G401 (cell line): Measurements from ENCODE around the gene VASP. TPM values are rescaled to one million over a fixed set of nuclear protein-coding genes. Genes with fewer than 3 reads are reported as not detected.
"Not testable (repeated sequence)": the region's sequence is repeated elsewhere in the genome, so short reads cannot be mapped to it uniquely, and the experiment has no call there.

Experiments
- DNase-seq: peaks from one replicate; pipeline ENCODE4 v3.0.0-alpha.2; 2015; ENCODE audit warnings: low spot score
- in situ Hi-C: cut with HindIII; loops from 2 replicates; pipeline ENCODE4 v1.10.0; 2016; ENCODE audit warnings: low sequenced_read_pairs, mixed read lengths
- total RNA-seq: library from RNA; depleted of rRNA; stranded (reverse); fragments of >200 nt; shearing (Covaris generic); gene quantifications from 2 replicates; pipeline ENCODE4 v1.2.3, GENCODE V29; 2014

The VASP gene
- total RNA-seq, 1 experiment from 2014 or later, result 106 TPM

DNA sequence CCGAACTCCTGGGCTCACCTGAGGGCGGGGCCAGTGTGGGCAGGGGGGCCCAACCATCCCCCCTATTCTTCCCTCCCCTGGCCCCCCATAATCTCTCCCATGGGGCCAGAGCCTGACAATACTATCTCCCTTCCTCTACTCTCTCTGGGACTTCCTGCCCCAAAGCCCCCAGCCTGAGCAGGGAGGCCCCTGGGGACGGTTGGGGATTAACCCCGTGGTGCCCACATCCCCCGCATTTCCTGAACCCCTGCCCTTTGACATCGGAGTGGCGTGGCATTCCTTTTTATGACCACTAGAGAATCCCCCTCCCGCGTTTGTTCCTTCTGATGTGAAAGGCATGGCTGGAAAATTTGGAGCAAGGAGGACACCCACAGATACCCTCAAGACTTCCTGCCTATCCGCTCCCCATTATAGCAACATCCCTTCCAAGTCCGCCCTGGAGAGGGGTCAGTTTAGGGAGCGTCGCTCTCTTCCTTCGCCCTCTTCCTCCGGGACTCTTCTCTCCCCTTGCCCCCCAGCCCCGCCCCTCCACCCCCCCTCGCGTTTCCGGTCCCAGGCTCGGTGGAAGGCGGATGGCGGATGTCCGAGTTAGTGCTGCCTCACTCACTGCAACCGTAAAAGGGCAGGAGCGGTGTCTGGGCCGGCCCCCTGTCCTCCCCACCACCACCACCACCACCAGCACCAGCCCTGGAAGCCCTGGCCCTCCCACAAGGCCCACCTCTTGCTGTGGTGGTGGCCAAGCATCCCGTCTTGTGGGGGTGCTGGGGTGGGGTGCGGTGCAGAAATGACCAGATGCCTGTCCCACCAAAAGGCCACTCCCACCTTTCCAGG, 1.8 kb downstream of the VASP start:
- in situ Hi-C loops, result no loop called here

DNA sequence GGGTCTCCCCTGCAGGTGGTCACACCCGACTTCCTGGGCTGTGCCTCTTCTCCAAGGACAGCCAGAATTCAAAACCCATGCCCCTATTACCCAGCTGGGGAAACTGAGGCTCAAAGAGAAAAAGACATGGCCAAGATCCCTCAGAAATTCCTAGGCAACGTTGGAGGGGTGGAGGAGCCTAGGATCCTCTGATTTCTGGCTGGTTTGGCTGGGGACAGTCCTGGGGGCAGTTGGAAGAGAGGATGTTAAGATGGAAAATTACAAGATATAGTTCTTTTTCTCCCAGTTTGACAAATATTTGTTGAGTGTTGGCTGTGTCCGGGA, 2.4 kb downstream of the VASP start:
- in situ Hi-C loops, result no loop called here
- no peak for DNase-seq

More for the DNA sequence above, 1.8 kb downstream of the VASP start:
- DNase-seq, result peak; percentile 47

DNA sequence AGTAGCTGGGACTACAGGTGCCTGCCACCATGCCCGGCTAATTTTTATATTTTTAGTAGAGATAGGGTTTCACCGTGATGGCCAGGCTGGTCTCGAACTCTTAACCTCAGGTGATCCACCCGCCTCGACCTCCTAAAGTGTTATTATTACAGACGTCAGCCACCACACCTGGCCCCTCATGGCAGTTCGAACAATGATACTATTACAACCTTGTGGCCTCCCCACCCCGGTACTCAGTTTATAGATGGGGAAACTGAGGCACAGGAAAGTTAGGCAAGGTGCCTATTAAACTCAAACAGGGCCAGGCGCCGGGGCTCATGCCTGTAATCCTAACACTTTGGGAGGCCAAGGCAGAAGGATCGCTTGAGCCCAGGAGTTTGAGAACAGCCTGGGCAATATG, 3.1 kb downstream of the VASP start:
- DNase-seq, in situ Hi-C loops: not testable (repeated sequence)

DNA sequence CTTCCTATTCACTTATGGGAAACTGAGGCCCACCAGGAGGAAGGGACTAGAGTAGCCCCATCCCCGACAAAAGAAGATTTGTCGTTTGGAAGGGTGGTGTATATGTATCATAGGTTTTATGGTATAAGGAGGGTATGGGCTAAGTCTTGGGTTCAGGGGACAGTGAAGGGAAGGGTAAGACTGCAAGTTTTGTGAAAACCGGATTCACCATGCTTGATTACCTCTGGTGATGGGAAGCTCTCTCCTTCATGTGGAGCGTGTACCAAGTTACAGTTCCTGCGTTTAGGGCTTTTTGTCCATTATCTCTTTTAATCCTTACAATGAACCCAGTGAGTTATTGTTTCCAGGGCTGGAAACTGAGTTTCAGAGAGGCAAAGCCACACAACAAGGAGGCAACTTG, 3.8 kb downstream of the VASP start:
- in situ Hi-C loops, result no loop called here
- DNase-seq, result no peak

DNA sequence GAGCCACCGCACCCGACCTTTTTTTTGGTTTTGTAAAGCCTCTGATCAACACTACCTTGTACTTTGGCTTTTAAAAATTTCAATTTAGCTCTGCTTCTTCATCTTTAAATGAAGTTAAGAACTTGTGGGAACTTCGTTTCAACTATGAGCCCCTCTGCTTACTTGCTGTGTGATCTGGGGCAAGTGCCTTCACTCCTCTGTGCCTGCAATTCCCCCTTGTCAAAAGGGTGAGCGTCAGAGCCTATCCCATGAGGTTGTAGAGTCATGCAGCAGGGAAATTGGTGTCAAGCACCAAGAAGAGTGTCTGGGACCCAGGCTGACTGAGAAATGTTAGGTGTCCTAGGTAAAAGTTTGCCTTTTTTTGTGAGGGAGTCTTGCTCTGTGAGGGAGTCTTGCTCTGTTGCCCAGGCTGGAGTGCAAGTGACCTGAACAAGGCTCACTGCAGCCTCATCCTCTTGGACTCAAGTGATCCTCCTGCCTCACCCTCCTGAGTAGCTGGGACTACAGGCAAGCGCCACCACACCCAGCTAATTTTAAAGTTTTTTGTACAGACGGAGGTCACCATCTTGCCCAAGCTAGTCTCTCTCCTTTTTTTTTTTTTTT, 5.7 kb downstream of the VASP start:
- in situ Hi-C loops, result no loop called here
- no peak for DNase-seq

DNA sequence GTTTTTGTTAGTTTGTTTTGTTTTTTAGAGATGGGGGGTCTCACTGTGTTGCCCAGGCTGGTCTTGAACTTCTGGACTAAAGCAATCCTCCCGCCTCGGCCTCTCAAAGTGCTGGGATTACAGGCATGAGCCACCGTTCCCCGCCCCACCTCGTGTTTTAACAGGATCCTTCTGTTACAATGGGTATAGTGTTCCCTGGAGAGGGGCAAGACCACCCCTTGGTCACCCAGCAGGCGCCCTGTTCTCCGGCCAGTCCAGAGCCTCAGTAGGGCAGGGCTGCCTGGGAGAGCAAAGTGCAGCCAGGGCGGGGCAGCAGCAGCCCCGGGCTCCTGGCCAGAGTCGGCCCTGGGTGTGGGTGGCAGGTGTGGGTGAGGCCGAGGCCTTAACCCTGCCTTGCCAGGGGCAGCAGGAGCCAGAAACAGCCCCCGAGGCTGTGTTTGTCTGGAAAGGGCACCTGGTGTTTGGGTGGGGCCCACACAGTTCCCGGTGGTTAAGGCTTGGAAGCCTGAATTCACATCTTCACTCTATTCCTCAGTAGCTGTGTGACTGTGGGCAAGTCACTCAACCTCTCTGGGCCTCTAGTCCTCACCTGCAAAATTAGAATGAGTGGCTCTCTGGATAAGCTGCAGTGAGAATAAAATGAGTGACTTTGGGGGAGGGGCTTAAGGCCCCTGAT, 7.2 kb downstream of the VASP start:
- DNase-seq, result no peak
- in situ Hi-C loops, result no loop called here

DNA sequence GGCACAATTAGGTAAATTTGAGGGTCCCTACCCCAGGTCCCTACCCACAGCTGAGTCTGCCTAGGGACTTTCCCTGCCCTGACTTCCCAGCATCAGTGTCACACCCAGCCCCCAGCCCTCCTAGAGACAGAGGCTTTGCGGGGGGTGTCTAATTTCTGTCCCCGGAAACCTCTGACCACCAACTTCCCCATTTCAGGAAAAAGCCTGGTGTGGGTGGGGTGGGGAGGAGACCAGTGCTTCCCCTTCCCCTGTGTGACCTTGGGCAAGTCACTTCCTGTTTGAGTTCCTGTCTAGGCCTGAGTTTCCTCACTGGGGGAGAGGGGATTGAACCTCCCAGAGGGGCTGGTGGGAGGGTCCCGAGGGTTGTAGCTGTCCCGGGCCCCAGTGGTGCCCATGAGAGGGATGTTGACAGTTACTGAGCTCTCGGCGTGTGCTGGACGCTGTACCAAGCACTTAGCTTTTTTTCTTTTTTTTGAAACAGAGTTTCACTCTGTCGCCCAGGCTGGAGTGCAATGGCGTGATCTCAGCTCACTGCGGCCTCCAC, 7.9 kb downstream of the VASP start:
- no peak for DNase-seq
- in situ Hi-C loops, result no loop called here

DNA sequence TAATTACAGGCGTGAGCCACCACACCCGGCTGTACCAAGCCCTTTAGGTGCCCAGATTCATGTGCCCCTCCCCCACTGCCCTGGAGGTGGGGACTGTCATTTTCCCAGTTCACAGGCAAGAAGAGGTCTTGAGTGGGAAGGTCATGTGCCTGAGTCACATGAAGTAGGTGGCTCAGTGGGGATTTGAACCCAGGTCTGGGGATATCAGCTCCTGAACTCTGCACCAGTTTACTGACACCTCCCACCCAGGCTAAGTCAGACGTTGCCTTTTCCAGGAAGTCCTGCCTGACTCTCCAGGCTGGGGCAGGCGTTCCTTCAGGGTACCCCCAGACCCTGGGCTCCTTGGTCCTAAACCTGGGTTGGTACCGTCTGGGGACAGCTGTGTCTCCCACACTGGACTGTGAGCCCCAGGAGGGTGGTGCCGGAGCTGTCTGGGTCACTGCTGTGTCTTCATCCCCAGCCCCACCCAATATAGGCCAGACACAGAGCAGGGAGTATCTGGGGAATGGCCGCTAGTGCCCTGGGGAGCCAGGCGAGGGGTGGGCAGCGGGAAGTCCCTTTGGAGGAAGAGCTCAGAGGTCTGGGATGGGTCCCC, 8.6 kb downstream of the VASP start:
- no peak for DNase-seq
- in situ Hi-C loops, result no loop called here

DNA sequence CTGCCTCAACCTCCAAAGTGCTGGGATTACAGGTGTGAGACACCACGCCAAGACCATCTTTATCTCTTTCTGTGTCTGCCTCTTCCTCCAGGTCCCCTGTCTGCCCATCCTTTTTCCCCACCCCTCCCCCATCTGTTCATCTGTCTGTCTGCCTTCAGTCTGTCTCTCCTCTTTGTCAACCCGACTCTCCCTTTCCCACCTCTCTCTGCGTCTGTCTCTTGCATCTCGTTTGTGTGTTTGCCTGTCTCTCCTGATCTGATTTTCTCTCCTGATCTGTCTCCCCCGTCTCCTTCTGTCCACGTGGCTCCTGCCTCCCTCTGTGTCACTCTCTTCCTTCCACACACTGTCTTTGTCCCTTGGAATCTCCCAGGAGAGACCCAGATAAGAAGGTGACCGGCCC, 10.0 kb downstream of the VASP start:
- DNase-seq, result no peak
- in situ Hi-C loops, result no loop called here

DNA sequence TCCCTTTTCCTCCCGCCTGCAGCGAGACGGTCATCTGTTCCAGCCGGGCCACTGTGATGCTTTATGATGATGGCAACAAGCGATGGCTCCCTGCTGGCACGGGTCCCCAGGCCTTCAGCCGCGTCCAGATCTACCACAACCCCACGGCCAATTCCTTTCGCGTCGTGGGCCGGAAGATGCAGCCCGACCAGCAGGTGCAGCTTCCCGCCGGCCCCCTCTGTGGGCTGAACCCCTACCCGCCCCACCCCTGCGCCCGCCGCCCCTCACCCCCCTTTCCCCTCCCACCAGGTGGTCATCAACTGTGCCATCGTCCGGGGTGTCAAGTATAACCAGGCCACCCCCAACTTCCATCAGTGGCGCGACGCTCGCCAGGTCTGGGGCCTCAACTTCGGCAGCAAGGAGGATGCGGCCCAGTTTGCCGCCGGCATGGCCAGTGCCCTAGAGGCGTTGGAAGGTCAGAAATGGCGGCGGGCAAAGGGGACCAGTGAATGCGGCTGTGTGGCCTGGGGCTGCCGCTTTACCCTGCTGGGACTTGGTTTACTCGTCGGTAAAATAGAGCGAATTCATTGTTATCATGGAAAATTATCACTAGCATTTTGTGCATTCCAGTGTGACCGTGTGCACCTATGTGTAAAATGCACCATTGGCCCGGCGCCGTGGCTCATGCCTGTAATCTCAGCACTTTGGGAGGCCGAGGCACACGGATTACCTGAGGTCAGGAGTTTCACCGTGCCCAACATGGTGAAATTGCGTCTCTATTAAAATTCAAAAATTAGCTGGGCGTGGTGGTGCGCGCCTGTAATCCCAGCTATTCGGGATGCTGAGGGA, 10.6 kb downstream of the VASP start:
- in situ Hi-C loops, result no loop called here
- no peak for DNase-seq

DNA sequence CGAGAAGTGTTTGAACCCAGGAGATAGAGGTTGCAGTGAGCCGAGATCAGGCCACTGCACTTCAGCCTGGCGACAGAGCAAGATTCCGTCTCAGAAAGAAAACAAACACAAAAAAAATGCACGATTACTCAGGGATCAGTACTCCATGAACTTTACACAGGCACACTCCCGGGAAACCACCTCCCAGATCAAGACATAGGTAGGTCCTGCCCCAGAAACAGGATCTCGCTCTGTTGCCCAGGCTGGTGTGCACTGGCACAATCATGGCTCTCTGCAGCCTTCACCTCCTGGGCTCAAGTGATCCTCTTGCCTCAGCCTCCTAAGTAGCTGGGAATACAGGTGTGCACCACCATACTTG, 11.2 kb downstream of the VASP start:
- in situ Hi-C loops, result no loop called here
- no peak for DNase-seq

DNA sequence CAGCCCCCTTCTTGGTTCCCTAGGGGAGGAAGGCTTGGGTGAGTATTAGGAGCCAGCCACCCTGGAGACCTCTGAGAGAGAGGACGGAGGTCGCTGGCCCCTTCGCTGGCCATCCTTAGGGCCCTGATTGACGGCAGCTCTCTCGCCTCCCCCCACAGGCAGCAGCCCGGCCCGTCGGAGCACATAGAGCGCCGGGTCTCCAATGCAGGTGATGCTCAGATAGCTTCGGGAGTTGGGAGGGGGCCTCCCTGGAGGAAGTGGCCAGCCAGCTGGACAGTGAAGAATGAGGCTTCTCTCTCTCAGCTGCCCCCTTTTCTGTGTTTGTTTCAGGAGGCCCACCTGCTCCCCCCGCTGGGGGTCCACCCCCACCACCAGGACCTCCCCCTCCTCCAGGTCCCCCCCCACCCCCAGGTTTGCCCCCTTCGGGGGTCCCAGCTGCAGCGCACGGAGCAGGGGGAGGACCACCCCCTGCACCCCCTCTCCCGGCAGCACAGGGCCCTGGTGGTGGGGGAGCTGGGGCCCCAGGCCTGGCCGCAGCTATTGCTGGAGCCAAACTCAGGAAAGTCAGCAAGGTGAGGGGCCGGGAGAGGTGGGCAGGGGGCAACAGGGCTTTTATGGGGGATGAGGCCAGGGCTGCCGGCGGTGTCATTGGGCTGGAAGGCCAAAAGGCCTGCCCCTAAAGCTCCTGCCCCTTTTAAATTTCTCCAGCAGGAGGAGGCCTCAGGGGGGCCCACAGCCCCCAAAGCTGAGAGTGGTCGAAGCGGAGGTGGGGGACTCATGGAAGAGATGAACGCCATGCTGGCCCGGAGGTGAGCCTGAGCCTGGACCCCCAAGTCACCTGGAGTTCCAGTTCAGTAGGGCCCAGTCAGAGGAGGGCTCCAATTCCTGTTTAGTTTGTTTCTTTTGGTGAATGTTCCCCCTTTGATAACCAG, 15.0 kb downstream of the VASP start:
- DNase-seq, result no peak
- in situ Hi-C loops, result no loop called here

DNA sequence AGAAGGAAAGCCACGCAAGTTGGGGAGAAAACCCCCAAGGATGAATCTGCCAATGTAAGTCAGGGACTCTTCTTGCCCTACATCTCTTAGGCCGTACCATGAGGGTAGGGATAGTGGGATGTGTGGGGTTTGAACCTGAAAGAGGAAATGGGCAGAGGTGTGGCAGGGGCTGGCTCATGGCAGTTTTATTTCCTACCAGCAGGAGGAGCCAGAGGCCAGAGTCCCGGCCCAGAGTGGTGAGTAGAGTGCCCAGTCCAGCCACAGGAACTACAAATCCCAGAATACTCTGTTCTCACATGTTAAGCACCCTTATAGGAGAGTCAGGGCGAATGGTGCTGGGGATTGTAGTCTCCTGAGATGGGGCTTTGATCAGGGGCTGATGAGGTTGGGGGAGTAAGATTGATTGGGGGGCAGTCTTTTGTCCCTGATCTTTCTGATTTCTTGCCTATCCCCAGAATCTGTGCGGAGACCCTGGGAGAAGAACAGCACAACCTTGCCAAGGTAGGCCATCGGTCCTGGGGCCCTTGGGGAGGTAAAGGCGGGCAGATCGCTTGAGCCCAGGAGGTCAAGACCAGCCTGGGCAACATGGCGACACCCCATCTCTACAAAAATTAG, 16.5 kb downstream of the VASP start:
- peak; percentile 95 for DNase-seq
- in situ Hi-C loops, result no loop called here

DNA sequence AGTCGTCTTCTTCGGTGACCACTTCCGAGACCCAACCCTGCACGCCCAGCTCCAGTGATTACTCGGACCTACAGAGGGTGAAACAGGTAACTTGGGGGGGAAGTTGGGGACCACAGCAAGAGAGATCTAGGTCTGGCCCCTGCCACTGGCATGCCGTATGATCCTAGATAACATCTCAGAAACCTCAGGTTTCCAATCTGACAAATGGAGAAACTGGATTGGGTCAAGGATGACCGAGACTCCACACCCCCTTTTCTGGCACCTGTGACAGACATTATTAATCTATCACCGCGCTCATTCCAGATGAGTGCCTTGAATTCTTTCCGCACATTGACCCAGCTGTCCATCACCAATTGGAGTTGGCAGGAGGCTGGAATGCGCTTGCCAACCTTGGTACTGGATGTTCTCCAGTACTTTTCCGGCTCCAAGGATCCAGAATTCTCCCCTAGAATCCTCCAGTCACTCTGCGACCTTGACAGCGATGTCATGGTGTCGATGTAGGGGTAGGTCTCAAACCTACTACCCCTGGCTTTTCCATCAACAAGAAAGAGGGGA, 17.4 kb downstream of the VASP start:
- DNase-seq, result no peak
- in situ Hi-C loops, result no loop called here

DNA sequence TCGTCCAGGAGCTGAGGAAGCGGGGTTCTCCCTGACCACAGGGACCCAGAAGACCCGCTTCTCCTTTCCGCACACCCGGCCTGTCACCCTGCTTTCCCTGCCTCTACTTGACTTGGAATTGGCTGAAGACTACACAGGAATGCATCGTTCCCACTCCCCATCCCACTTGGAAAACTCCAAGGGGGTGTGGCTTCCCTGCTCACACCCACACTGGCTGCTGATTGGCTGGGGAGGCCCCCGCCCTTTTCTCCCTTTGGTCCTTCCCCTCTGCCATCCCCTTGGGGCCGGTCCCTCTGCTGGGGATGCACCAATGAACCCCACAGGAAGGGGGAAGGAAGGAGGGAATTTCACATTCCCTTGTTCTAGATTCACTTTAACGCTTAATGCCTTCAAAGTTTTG, 18.9 kb downstream of the VASP start:
- in situ Hi-C loops, result no loop called here
- DNase-seq, result peak; percentile 70

DNA sequence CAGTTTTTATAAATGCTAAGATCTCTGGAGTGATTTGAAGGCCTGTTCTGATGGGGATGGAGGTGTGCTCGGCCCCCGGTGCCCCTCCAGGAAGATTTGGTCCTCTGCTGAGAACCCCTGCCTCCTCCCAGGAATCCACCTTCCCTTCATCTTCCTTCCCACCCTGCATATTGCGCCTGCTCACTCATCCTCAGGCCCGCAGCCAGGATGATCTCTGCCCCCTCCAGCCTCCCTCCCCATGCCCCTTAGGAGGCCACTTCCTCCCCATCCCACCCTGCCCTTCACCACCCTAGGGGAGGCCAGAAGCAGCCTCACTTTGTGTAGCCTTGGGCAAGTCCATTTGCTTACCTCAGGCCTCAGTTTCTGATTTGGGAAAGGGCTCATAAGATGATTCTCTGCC, 19.7 kb downstream of the VASP start:
- in situ Hi-C loops, result no loop called here

DNA sequence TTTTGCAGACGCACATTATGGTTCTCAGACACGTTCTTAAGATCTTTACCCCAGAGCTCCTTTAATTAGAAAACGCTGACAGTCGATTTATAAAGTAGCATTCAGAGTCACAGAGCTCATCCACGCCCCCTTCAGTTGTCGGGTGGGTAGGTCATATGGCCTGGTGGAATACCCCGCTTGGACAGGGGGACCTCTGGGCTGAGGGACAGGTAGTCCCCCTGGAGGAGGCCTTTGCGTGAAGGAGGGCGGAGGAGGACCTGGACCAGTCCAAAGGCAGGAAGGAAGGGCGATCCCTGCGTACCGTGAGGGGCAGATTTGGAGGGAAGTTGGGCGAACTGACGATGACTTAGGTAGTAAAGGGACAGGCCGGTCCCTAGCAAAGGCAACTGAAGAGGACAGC, 20.5 kb downstream of the VASP start:
- in situ Hi-C loops, result no loop called here
- DNase-seq, result no peak

More for the DNA sequence above, 19.7 kb downstream of the VASP start:
- no peak for DNase-seq
